GF-D8 (cell line): ENCODE data around the gene PTPRM.

Experiments used
- DNase-seq: peaks from one replicate; lab custom pipeline; 2025; lab: John Stamatoyannopoulos, UW

The PTPRM gene

GRCh38 chr18:8365006-8365405, 797.9 kb downstream of the PTPRM start:
- DNase-seq, result no peak

- no peak for DNase-seq
Observed at GRCh38 chr18:8365528-8365927, 798.4 kb downstream of the PTPRM start.

GRCh38 chr18:8366070-8366469, 799.0 kb downstream of the PTPRM start:
- DNase-seq, result no peak

GRCh38 chr18:8366656-8367055, 799.5 kb downstream of the PTPRM start:
- no peak for DNase-seq

- no peak for DNase-seq
Observed at GRCh38 chr18:8367217-8367988, 800.3 kb downstream of the PTPRM start.

- no peak for DNase-seq
Observed at GRCh38 chr18:8368512-8369217, 801.5 kb downstream of the PTPRM start.

GRCh38 chr18:8373486-8373885, 806.4 kb downstream of the PTPRM start:
- no peak for DNase-seq

GRCh38 chr18:8374676-8375075, 807.6 kb downstream of the PTPRM start:
- no peak for DNase-seq

GRCh38 chr18:8375249-8375648, 808.1 kb downstream of the PTPRM start:
- DNase-seq, result no peak

GRCh38 chr18:8376113-8376512, 809.0 kb downstream of the PTPRM start:
- no peak for DNase-seq

GRCh38 chr18:8379187-8379941, 812.2 kb downstream of the PTPRM start:
- no peak for DNase-seq

- DNase-seq, result no peak
Observed at GRCh38 chr18:8380006-8380405, 812.9 kb downstream of the PTPRM start.

GRCh38 chr18:8380926-8381325, 813.8 kb downstream of the PTPRM start:
- DNase-seq, result no peak

- DNase-seq, result no peak
Observed at GRCh38 chr18:8381821-8382459, 814.8 kb downstream of the PTPRM start.

GRCh38 chr18:8385400-8385799, 818.3 kb downstream of the PTPRM start:
- no peak for DNase-seq

GRCh38 chr18:8386669-8387380, 819.7 kb downstream of the PTPRM start:
- no peak for DNase-seq

- no peak for DNase-seq
Observed at GRCh38 chr18:8389391-8390340, 822.5 kb downstream of the PTPRM start.

GRCh38 chr18:8391068-8391467, 824.0 kb downstream of the PTPRM start:
- no peak for DNase-seq

GRCh38 chr18:8396254-8396653, 829.1 kb downstream of the PTPRM start:
- DNase-seq, result no peak

- no peak for DNase-seq
Observed at GRCh38 chr18:8397034-8397433, 829.9 kb downstream of the PTPRM start.

- no peak for DNase-seq
Observed at GRCh38 chr18:8399138-8399537, 832.0 kb downstream of the PTPRM start.
